Loucy (cell line): Measurements from ENCODE around the gene PHF11.

ENCODE experiments used
- EZH2phosphoT487 ChIP-seq: fragments of 200-600 bp; IDR thresholded peaks from 2 replicates; pipeline ENCODE4 v1.6.1; 2018; ENCODE audit warnings: antibody characterized with exemption, mild to moderate bottlenecking, moderate library complexity, borderline replicate concordance
- TF ChIP-seq, protein P1 (sequence below): fragments of 200-600 bp; sonication (generic); conservative IDR thresholded peaks from 2 replicates; pipeline ENCODE4 v1.5.1; 2014; ENCODE audit warnings: mild to moderate bottlenecking, antibody characterized with exemption, low read length

- TF ChIP-seq, protein P1, sequence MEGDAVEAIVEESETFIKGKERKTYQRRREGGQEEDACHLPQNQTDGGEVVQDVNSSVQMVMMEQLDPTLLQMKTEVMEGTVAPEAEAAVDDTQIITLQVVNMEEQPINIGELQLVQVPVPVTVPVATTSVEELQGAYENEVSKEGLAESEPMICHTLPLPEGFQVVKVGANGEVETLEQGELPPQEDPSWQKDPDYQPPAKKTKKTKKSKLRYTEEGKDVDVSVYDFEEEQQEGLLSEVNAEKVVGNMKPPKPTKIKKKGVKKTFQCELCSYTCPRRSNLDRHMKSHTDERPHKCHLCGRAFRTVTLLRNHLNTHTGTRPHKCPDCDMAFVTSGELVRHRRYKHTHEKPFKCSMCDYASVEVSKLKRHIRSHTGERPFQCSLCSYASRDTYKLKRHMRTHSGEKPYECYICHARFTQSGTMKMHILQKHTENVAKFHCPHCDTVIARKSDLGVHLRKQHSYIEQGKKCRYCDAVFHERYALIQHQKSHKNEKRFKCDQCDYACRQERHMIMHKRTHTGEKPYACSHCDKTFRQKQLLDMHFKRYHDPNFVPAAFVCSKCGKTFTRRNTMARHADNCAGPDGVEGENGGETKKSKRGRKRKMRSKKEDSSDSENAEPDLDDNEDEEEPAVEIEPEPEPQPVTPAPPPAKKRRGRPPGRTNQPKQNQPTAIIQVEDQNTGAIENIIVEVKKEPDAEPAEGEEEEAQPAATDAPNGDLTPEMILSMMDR: no peak
- no peak for TF ChIP-seq EZH2phosphoT487
Observed at GRCh38 chr13:49569993-49570689, 74.4 kb downstream of the PHF11 start.
